ENCODE measurements around the gene TTC7B.

The TTC7B gene

GRCh38 chr14:90585106-90585505, 231.1 kb downstream of the TTC7B start:
- no peak for TF ChIP-seq CTCF (IDR thresholded peaks at IDR 0.05; ENCODE audit: borderline replicate concordance, insufficient read depth, low read depth, low read length)
- H3K4me3 ChIP-seq (ENCODE audit: low read depth, low read length) = no peak overlapping the region

GRCh38 chr14:90583916-90584605, 232.2 kb downstream of the TTC7B start:
- no peak for TF ChIP-seq CTCF (IDR thresholded peaks at IDR 0.05; ENCODE audit: borderline replicate concordance, insufficient read depth, low read depth, low read length)
- H3K4me3 ChIP-seq (ENCODE audit: low read depth, low read length) = no peak overlapping the region

GRCh38 chr14:90583427-90583826, 232.8 kb downstream of the TTC7B start:
- H3K4me3 ChIP-seq (ENCODE audit: low read depth, low read length) = no peak overlapping the region
- TF ChIP-seq CTCF (IDR thresholded peaks at IDR 0.05; ENCODE audit: borderline replicate concordance, insufficient read depth, low read depth, low read length) = no peak

GRCh38 chr14:90582166-90582565, 234.1 kb downstream of the TTC7B start:
- H3K4me3 ChIP-seq (ENCODE audit: low read depth, low read length) = no peak overlapping the region
- no peak for TF ChIP-seq CTCF (IDR thresholded peaks at IDR 0.05; ENCODE audit: borderline replicate concordance, insufficient read depth, low read depth, low read length)

- H3K4me3 ChIP-seq (ENCODE audit: low read depth, low read length) = no peak overlapping the region
- TF ChIP-seq CTCF (IDR thresholded peaks at IDR 0.05; ENCODE audit: borderline replicate concordance, insufficient read depth, low read depth, low read length) = no peak
These were observed 234.5 kb downstream of the TTC7B start for GRCh38 chr14:90581745-90582144.

- no peak for TF ChIP-seq CTCF (IDR thresholded peaks at IDR 0.05; ENCODE audit: borderline replicate concordance, insufficient read depth, low read depth, low read length)
- H3K4me3 ChIP-seq (ENCODE audit: low read depth, low read length) = no peak overlapping the region
These were observed 235.6 kb downstream of the TTC7B start for GRCh38 chr14:90580377-90581335.
